Skeletal muscle tissue (tissue), 4 donors: ENCODE results near the gene BRINP1. TPM values are rescaled to one million over a fixed set of nuclear protein-coding genes. Genes with fewer than 3 reads are reported as not detected.

Source experiments
- H3K27ac ChIP-seq: one replicate; pipeline ENCODE4 v1.7.0; 2013; ENCODE audit warnings: mild to moderate bottlenecking, low read depth, low read length, inconsistent platforms
- H3K27me3 ChIP-seq, 3 donors: one replicate each; pipeline ENCODE4 v1.7.0; 2013; ENCODE audit warnings: low read length in 3 of 3; ENCODE audit not compliant: control insufficient read depth in 3 of 3, insufficient read depth in 3 of 3
- H3K36me3 ChIP-seq, 3 donors: one replicate each; pipeline ENCODE4 v1.7.0; 2013; ENCODE audit warnings: low read length in 3 of 3; ENCODE audit not compliant: control insufficient read depth in 3 of 3, insufficient read depth in 3 of 3
- H3K4me1 ChIP-seq, 3 donors: one replicate each; pipeline ENCODE4 v1.7.0; 2013; ENCODE audit warnings: low read length in 3 of 3, mild to moderate bottlenecking in 3 of 3; ENCODE audit not compliant: control insufficient read depth in 3 of 3, insufficient read depth in 3 of 3
- H3K4me3 ChIP-seq, 3 donors: one replicate each; pipeline ENCODE4 v1.7.0; 2013; ENCODE audit warnings: low read length in 3 of 3
- H3K9ac ChIP-seq, 3 donors: one replicate each; pipeline ENCODE4 v1.7.0; 2013; ENCODE audit warnings: low read length in 3 of 3, mild to moderate bottlenecking in 3 of 3, moderate library complexity in 2 of 3, low read depth in 1 of 3
- H3K9me3 ChIP-seq, 3 donors: one replicate each; pipeline ENCODE4 v1.7.0; 2013; ENCODE audit warnings: low read length in 3 of 3; ENCODE audit not compliant: control insufficient read depth in 3 of 3
- total RNA-seq: library from RNA; depleted of rRNA; stranded (reverse); fragments of >200 nt; gene quantifications from one replicate; pipeline ENCODE4 v1.2.3, GENCODE V29; 2014
- donor health status: Osteomylitis.

Gene BRINP1
- total RNA-seq, 1 donor from 2014 or later, result under 0.01 TPM

DNA sequence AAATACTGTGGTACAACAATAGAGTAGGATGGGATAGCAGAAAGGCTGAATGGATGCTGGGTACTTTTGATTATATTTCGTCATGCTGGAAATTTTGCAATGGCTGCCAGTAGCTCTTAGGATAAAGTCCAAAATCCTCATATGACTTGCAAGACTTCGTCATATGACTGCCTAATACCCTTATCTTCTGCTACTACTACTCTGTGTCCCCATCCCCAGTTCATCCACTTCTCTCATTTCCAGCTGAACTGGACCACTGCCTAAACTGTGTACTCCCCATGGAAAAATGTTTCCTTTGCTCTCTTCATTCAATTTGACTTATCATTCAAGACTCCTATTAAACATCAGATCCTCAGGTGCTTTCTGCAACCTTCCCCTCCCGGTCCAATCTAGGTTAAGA is 212.9 kb downstream of the BRINP1 start:
- H3K4me3 ChIP-seq, result no peak overlapping the region
- H3K27me3 ChIP-seq, result no peaks in the 10 kb centered on the region
- no peaks in the 10 kb centered on the region for H3K36me3 ChIP-seq

DNA sequence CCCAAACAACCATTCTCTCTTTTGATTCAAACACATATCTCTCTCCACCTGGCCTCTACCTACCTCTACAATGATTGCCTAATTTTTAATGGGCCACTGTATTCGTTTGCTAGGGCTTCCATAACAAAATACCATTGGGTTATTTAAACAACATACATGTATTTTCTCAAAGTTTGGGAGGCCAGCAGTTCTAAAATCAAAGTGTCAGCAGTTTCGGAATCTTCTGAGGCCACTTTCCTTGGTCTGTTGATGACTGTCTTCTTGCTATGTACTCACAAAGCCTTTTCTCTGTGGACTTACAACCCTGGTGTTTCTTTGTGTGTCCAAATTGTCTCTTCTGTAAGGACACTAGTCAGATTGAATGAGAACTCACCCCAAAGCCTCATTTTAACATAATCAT is 214.7 kb downstream of the BRINP1 start:
- no peak overlapping the region for H3K4me3 ChIP-seq
- H3K27me3 ChIP-seq, result no peaks in the 10 kb centered on the region
- H3K9me3 ChIP-seq, result no peaks in the 10 kb centered on the region
- H3K36me3 ChIP-seq, result no peaks in the 10 kb centered on the region
- no peak overlapping the region for H3K9ac ChIP-seq
- H3K4me1 ChIP-seq, result peaks cover 0 to 6% (median 3%) of the 10 kb centered on the region in 3 donors
- no peak overlapping the region for H3K27ac ChIP-seq

More for the DNA sequence above, 212.9 kb downstream of the BRINP1 start:
- no peaks in the 10 kb centered on the region for H3K9me3 ChIP-seq
- H3K9ac ChIP-seq, result no peak overlapping the region
- H3K27ac ChIP-seq, result no peak overlapping the region
- peaks cover 0 to 4% (median 2%) of the 10 kb centered on the region in 3 donors for H3K4me1 ChIP-seq

DNA sequence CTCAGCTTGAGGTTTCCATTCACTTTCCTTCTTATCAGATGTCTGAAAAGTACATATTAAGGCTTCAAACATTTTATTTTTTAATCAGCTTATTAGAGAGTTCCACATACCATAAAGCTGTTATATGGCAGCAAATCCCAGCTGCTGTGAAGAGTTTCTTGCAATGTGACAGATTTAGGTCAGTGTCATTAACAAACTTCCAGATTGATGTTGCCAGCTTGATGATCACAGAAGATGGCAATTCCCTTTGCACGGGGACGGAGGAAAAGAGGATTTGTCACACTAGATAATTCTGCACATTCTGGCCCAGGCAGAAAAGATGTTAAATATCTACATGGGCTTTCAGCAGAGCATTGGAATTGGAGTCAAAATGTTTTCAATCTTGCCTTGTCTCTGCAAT is 215.8 kb downstream of the BRINP1 start:
- H3K9me3 ChIP-seq, result no peaks in the 10 kb centered on the region
- H3K4me3 ChIP-seq, result no peak overlapping the region
- H3K4me1 ChIP-seq, result peaks cover 0 to 6% (median 3%) of the 10 kb centered on the region in 3 donors
- no peaks in the 10 kb centered on the region for H3K36me3 ChIP-seq
- no peak overlapping the region for H3K27ac ChIP-seq
- H3K27me3 ChIP-seq, result no peaks in the 10 kb centered on the region
- H3K9ac ChIP-seq, result no peak overlapping the region

DNA sequence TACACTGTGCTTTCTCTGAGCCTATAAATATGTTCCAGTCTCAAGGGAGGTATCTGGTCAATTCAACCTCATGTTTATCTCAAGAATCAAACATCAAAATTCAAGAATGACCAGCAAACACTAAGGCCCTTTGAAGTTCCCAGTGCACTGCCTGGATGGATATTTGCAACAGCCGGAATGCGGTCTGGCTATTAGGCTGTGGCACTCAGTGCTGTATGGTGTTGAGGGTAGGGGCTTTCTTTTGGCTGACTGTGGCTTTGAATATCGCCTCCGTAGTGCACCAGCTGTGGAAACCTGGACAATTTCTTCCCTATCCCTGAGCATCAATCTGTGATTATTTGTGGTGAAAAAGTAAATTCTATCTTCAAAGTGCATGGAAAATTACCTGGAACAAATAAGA is 220.4 kb downstream of the BRINP1 start:
- Histone ChIP-seq H3K9me3 (no peaks in the 10 kb centered on the region), H3K4me1 (peaks cover 0 to 6% (median 3%) of the 10 kb centered on the region in 3 donors), H3K36me3 (no peaks in the 10 kb centered on the region)

DNA sequence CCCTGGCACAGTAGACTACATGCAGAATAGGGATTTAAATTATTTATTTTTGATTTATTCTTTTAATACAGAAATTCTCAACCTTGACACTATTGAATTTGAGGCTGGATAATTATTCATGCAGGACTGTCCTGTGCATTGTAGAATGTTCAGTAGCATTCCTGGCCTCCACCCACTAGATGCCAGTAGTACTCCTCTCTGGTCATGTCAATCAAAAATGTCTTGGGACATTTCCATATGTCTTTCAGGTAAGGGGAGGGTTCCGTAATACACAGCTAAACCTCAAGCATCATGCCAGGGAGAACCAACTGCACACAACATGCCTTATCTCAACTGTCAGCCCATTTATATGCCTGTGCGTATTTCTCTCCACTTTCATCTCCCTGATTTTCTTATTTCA is 231.8 kb downstream of the BRINP1 start:
- Histone ChIP-seq H3K9ac (no peak overlapping the region), H3K4me1 (no peaks in the 10 kb centered on the region), H3K9me3 (no peaks in the 10 kb centered on the region), H3K4me3 (no peak overlapping the region), H3K36me3 (no peaks in the 10 kb centered on the region), H3K27ac (no peak overlapping the region), H3K27me3 (no peaks in the 10 kb centered on the region)

More for the DNA sequence above, 220.4 kb downstream of the BRINP1 start:
- Histone ChIP-seq H3K27ac (no peak overlapping the region), H3K4me3 (no peak overlapping the region), H3K27me3 (no peaks in the 10 kb centered on the region), H3K9ac (no peak overlapping the region)

DNA sequence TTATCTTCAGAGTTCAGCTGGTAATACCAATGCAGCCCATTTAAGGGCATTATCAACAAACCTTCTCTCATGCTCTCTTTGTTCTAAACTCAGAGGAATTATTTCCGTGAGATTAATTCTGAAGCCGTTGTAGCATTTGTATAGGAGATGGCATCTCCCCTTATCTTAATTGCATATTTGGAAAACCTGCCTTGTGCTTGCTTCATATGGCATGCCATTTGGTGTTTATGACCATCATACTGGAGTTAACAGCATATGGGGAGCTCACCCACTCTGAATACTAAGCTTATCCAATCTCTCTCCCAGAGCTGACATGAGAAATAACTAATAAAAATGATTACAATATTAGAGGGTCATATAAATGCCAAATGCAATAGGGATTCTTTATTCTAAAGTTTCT is 243.2 kb downstream of the BRINP1 start:
- no peaks in the 10 kb centered on the region for H3K4me1 ChIP-seq
- H3K36me3 ChIP-seq, result no peaks in the 10 kb centered on the region
- H3K27ac ChIP-seq, result no peak overlapping the region
- H3K9me3 ChIP-seq, result no peaks in the 10 kb centered on the region
- H3K9ac ChIP-seq, result no peak overlapping the region
- no peak overlapping the region for H3K4me3 ChIP-seq
- no peaks in the 10 kb centered on the region for H3K27me3 ChIP-seq

DNA sequence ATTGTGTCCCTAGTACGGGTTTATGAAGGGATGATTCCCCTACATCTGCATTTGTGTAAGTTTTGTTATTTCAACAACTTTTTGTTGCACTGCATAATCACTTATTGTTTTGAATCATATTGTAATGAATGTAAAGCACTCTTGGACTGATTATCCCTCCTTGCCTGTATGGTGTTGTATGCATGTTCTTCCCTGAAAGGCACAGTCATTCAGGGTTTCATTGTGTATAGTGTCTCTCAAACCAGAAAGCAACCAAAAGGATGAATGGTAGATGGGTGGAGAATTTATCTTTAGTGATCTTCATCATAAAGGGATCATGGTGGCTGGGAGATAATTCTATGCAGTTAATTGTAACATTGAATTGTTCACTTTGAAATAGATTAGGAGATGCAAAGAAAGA is 247.3 kb downstream of the BRINP1 start:
- Histone ChIP-seq H3K27me3 (no peaks in the 10 kb centered on the region), H3K27ac (no peak overlapping the region), H3K9ac (no peak overlapping the region), H3K9me3 (no peaks in the 10 kb centered on the region), H3K4me3 (no peak overlapping the region), H3K4me1 (no peaks in the 10 kb centered on the region), H3K36me3 (no peaks in the 10 kb centered on the region)

DNA sequence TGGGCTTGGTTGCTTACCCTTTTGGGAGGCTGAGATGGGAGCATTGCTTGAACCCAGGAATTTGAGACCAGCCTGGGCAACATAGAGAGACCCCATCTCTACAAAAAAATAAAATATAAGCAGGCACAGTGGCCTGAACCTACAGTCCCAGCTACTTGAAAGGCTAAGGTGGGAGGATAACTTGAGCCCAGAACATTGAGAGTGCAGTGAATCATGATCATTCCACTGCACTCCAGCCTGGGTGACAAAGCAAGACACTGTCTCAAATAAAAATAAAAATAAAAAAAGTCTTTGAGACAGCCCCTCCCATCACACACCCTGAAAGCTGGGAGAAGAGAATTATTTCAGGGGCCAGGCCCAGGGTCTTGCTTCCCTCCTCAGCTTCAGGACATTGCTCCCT is 251.8 kb downstream of the BRINP1 start:
- H3K4me1 ChIP-seq, result no peaks in the 10 kb centered on the region
- H3K4me3 ChIP-seq, result no peak overlapping the region
- no peak overlapping the region for H3K9ac ChIP-seq
- no peaks in the 10 kb centered on the region for H3K36me3 ChIP-seq
- no peak overlapping the region for H3K27ac ChIP-seq
- no peaks in the 10 kb centered on the region for H3K9me3 ChIP-seq
- no peaks in the 10 kb centered on the region for H3K27me3 ChIP-seq
